ENCODE results near the gene GARIN6.

Gene GARIN6

GRCh38 chr12:99649551-99649950, 2.0 kb downstream of the GARIN6 start:
- peak; percentile 44; the same call in 2 of the 3 replicates for ATAC-seq
- TF ChIP-seq ZFP3 (CRISPR knock-in tag; IDR thresholded peaks at IDR 0.05) (no peak), RARB (CRISPR knock-in tag; IDR thresholded peaks at IDR 0.05) (no peak), SNAI2 (CRISPR knock-in tag; IDR thresholded peaks at IDR 0.05) (no peak), BACH2 (CRISPR knock-in tag; IDR thresholded peaks at IDR 0.05; ENCODE audit: borderline replicate concordance) (no peak), PPARA (CRISPR knock-in tag; IDR thresholded peaks at IDR 0.05; ENCODE audit: borderline replicate concordance) (no peak), ZFP30 (CRISPR knock-in tag; IDR thresholded peaks at IDR 0.05) (no peak), TOX (CRISPR knock-in tag; IDR thresholded peaks at IDR 0.05; ENCODE audit: borderline replicate concordance) (no peak), PATZ1 (CRISPR knock-in tag; IDR thresholded peaks at IDR 0.05; ENCODE audit: borderline replicate concordance) (no peak), TCF4 (CRISPR knock-in tag; IDR thresholded peaks at IDR 0.05; ENCODE audit: borderline replicate concordance) (no peak), ESRRG (CRISPR knock-in tag; IDR thresholded peaks at IDR 0.05) (no peak), CREB5 (CRISPR knock-in tag; IDR thresholded peaks at IDR 0.05; ENCODE audit: low read depth) (no peak), POU6F1 (CRISPR knock-in tag; IDR thresholded peaks at IDR 0.05; ENCODE audit: borderline replicate concordance, low read depth) (no peak), ZC3H10 (CRISPR knock-in tag; IDR thresholded peaks at IDR 0.05) (no peak), OSR1 (CRISPR knock-in tag; IDR thresholded peaks at IDR 0.05) (no peak), GLIS3 (CRISPR knock-in tag; IDR thresholded peaks at IDR 0.05) (no peak), ZNF565 (CRISPR knock-in tag; conservative IDR thresholded peaks at IDR 0.05; ENCODE audit: low read depth) (no peak), ISL1 (CRISPR knock-in tag; IDR thresholded peaks at IDR 0.05) (no peak), ZNF8 (CRISPR knock-in tag; IDR thresholded peaks at IDR 0.05) (no peak)
- TF ChIP-seq, protein P1, sequence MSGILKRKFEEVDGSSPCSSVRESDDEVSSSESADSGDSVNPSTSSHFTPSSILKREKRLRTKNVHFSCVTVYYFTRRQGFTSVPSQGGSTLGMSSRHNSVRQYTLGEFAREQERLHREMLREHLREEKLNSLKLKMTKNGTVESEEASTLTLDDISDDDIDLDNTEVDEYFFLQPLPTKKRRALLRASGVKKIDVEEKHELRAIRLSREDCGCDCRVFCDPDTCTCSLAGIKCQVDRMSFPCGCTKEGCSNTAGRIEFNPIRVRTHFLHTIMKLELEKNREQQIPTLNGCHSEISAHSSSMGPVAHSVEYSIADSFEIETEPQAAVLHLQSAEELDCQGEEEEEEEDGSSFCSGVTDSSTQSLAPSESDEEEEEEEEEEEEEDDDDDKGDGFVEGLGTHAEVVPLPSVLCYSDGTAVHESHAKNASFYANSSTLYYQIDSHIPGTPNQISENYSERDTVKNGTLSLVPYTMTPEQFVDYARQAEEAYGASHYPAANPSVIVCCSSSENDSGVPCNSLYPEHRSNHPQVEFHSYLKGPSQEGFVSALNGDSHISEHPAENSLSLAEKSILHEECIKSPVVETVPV (CRISPR knock-in tag; IDR thresholded peaks at IDR 0.05): no peak

DNA sequence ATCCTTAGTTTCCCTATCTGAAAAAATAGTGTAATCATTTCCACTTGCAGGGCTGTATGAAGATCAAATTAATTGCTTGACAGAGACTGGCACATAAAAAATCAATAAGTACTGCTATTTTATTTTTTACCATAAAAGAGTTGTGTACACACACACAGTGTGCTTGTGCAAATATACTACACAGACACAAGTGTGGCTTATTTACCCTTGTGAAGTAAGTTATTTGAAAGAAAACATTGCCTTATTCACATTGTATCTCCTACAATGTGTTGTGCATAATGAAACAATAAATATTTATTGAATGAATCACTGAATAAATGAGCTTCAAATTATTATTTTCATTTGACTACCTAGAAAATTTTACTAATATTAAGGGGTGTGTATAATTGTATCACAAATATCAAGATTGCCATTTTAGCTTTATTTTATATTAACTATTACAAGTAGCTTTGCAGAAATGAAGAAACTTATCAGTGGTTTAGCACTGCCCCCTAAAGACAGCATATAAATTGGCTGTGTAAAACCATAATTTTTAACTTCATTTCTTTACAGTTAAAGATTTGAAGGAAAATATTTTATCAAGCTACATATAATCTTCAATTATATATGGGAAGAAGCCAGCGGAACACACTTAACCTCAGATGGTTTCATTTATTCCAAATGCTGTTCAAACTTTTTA, 11.3 kb downstream of the GARIN6 start:
- TF ChIP-seq, protein P2, sequence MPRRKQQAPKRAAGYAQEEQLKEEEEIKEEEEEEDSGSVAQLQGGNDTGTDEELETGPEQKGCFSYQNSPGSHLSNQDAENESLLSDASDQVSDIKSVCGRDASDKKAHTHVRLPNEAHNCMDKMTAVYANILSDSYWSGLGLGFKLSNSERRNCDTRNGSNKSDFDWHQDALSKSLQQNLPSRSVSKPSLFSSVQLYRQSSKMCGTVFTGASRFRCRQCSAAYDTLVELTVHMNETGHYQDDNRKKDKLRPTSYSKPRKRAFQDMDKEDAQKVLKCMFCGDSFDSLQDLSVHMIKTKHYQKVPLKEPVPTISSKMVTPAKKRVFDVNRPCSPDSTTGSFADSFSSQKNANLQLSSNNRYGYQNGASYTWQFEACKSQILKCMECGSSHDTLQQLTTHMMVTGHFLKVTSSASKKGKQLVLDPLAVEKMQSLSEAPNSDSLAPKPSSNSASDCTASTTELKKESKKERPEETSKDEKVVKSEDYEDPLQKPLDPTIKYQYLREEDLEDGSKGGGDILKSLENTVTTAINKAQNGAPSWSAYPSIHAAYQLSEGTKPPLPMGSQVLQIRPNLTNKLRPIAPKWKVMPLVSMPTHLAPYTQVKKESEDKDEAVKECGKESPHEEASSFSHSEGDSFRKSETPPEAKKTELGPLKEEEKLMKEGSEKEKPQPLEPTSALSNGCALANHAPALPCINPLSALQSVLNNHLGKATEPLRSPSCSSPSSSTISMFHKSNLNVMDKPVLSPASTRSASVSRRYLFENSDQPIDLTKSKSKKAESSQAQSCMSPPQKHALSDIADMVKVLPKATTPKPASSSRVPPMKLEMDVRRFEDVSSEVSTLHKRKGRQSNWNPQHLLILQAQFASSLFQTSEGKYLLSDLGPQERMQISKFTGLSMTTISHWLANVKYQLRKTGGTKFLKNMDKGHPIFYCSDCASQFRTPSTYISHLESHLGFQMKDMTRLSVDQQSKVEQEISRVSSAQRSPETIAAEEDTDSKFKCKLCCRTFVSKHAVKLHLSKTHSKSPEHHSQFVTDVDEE (CRISPR knock-in tag; IDR thresholded peaks at IDR 0.05): no peak
- TF ChIP-seq ISL1 (CRISPR knock-in tag; IDR thresholded peaks at IDR 0.05): no peak
- TF ChIP-seq TOX (CRISPR knock-in tag; IDR thresholded peaks at IDR 0.05; ENCODE audit: borderline replicate concordance): no peak
- TF ChIP-seq ARNTL (CRISPR knock-in tag; IDR thresholded peaks at IDR 0.05; ENCODE audit: borderline replicate concordance, low read depth): no peak
- TF ChIP-seq SNAI2 (CRISPR knock-in tag; IDR thresholded peaks at IDR 0.05): no peak
- TF ChIP-seq ZFP30 (CRISPR knock-in tag; IDR thresholded peaks at IDR 0.05): no peak
- TF ChIP-seq POU6F1 (CRISPR knock-in tag; IDR thresholded peaks at IDR 0.05; ENCODE audit: borderline replicate concordance, low read depth): no peak
- TF ChIP-seq CSDC2 (CRISPR knock-in tag; IDR thresholded peaks at IDR 0.05): no peak
- no peak for TF ChIP-seq OSR1 (CRISPR knock-in tag; IDR thresholded peaks at IDR 0.05)
- ATAC-seq: peak; percentile 56

All from SK-N-SH treated with all-trans-retinoic acid at 6 μM for 48 hours (cell line).